Nephron progenitor cell (in vitro differentiated cells): Measurements from ENCODE around the gene ZNF628.

Experiments
- DNase-seq: peaks from one replicate; pipeline ENCODE4 v3.0.0; 2021
- H3K27ac Mint-ChIP-seq: 2 replicates; pipeline ENCODE4 v1.8.0; 2021; ENCODE audit warnings: mild to moderate bottlenecking, moderate library complexity, mixed read lengths
- H3K27me3 Mint-ChIP-seq: 2 replicates; pipeline ENCODE4 v1.8.0; 2021; ENCODE audit warnings: mild to moderate bottlenecking, low read depth, mixed read lengths; ENCODE audit not compliant: poor library complexity
- H3K36me3 Mint-ChIP-seq: 2 replicates; pipeline ENCODE4 v1.8.0; 2021; ENCODE audit warnings: low read depth, mixed read lengths
- H3K4me1 Mint-ChIP-seq: 2 replicates; pipeline ENCODE4 v1.8.0; 2021; ENCODE audit warnings: mixed read lengths
- H3K4me3 Mint-ChIP-seq: 2 replicates; pipeline ENCODE4 v1.8.0; 2021; ENCODE audit warnings: mild to moderate bottlenecking, moderate library complexity, mixed read lengths
- H3K9me3 Mint-ChIP-seq: 2 replicates; pipeline ENCODE4 v1.8.0; 2021; ENCODE audit warnings: mild to moderate bottlenecking, moderate library complexity, mixed read lengths
- CTCF ChIP-seq: fragments of 200-600 bp; sonication (generic); IDR thresholded peaks from 2 replicates; pipeline ENCODE4 v1.5.0; 2021; ENCODE audit warnings: antibody characterized with exemption

ZNF628 gene

GRCh38 chr19:55476100-55476775, at the start of gene ZNF628:
ZNF628 (plus strand) TSS chr19:55476617; CDS start chr19:55479911, 3,294 bp downstream.
- no peaks in the 10 kb centered on the region for H3K9me3 Mint-ChIP-seq
- DNase-seq = peak; percentile 98
- H3K4me3 Mint-ChIP-seq = peak within 1 kb of the TSS; percentile 90
- H3K4me1 Mint-ChIP-seq = peaks cover 72% of the 10 kb centered on the region
- peaks cover 7% of the 10 kb centered on the region for H3K36me3 Mint-ChIP-seq
- TF ChIP-seq CTCF = no peak
- peak within 1 kb of the TSS; percentile 64 for H3K27ac Mint-ChIP-seq
- no peaks in the 10 kb centered on the region for H3K27me3 Mint-ChIP-seq

GRCh38 chr19:55431183-55431582, 45.2 kb upstream of the ZNF628 start:
- H3K36me3 Mint-ChIP-seq = no peaks in the 10 kb centered on the region
- no peaks in the 10 kb centered on the region for H3K9me3 Mint-ChIP-seq
- TF ChIP-seq CTCF = no peak
- H3K4me1 Mint-ChIP-seq = no peaks in the 10 kb centered on the region
- peaks cover 27% of the 10 kb centered on the region for H3K27me3 Mint-ChIP-seq
- DNase-seq = no peak
- H3K4me3 Mint-ChIP-seq = no peak overlapping the region
- H3K27ac Mint-ChIP-seq = no peak overlapping the region

GRCh38 chr19:55432241-55432959, 44.0 kb upstream of the ZNF628 start:
- Mint-ChIP-seq H3K36me3 (no peaks in the 10 kb centered on the region), H3K9me3 (no peaks in the 10 kb centered on the region), H3K4me3 (no peak overlapping the region), H3K4me1 (peaks cover 2% of the 10 kb centered on the region), H3K27me3 (peaks cover 15% of the 10 kb centered on the region), H3K27ac (no peak overlapping the region)
- TF ChIP-seq CTCF = no peak
- DNase-seq = no peak

GRCh38 chr19:55433292-55433691, 43.1 kb upstream of the ZNF628 start:
- Mint-ChIP-seq H3K36me3 (no peaks in the 10 kb centered on the region), H3K27ac (no peak overlapping the region), H3K9me3 (no peaks in the 10 kb centered on the region), H3K27me3 (peaks cover 10% of the 10 kb centered on the region), H3K4me1 (peaks cover 5% of the 10 kb centered on the region), H3K4me3 (no peak overlapping the region)
- TF ChIP-seq CTCF = no peak
- DNase-seq = no peak

- Mint-ChIP-seq H3K4me3 (no peak overlapping the region), H3K36me3 (no peaks in the 10 kb centered on the region), H3K27me3 (peaks cover 6% of the 10 kb centered on the region), H3K27ac (no peak overlapping the region), H3K4me1 (peaks cover 5% of the 10 kb centered on the region), H3K9me3 (peaks cover 4% of the 10 kb centered on the region)
- TF ChIP-seq CTCF = no peak
- no peak for DNase-seq
Measured at GRCh38 chr19:55434356-55434919, 42.0 kb upstream of the ZNF628 start.
